HTERT RPE-1 (cell line): ENCODE measurements around the gene GLIPR1L1.

Experiments used
- in situ Hi-C: fragments of 300-500 bp; cut with MboI; formaldehyde crosslinking; loops from 4 replicates; pipeline ENCODE4 v1.14.3; 2020; ENCODE audit warnings: low sequenced_read_pairs

The GLIPR1L1 gene

GRCh38 chr12:75349946-75350345 is 15.5 kb downstream of the GLIPR1L1 start:
- in situ Hi-C loops = no loop called here

- in situ Hi-C loops = no loop called here
Observed at GRCh38 chr12:75350413-75350812, 15.9 kb downstream of the GLIPR1L1 start.

GRCh38 chr12:75354011-75354410 is 19.5 kb downstream of the GLIPR1L1 start:
- in situ Hi-C loops = no loop called here

- in situ Hi-C loops = no loop called here
Observed at GRCh38 chr12:75360920-75361319, 26.4 kb downstream of the GLIPR1L1 start.

- in situ Hi-C loops = no loop called here
Observed at GRCh38 chr12:75361408-75361807, 26.9 kb downstream of the GLIPR1L1 start.

- in situ Hi-C loops = no loop called here
Observed at GRCh38 chr12:75364919-75365318, 30.4 kb downstream of the GLIPR1L1 start.

GRCh38 chr12:75366629-75367028 is 32.2 kb downstream of the GLIPR1L1 start:
- in situ Hi-C loops = no loop called here

GRCh38 chr12:75374971-75375370 is 40.5 kb downstream of the GLIPR1L1 start:
- in situ Hi-C loops = no loop called here

- in situ Hi-C loops = no loop called here
Observed at GRCh38 chr12:75378354-75378753, 43.9 kb downstream of the GLIPR1L1 start.

- in situ Hi-C loops = no loop called here
Observed at GRCh38 chr12:75389061-75389460, 54.6 kb downstream of the GLIPR1L1 start.

GRCh38 chr12:75389706-75390105 is 55.2 kb downstream of the GLIPR1L1 start:
- in situ Hi-C loops = no loop called here

- in situ Hi-C loops = no loop called here
Observed at GRCh38 chr12:75390156-75390898, 55.9 kb downstream of the GLIPR1L1 start.

GRCh38 chr12:75390899-75391538 is 56.5 kb downstream of the GLIPR1L1 start, which contains the start of gene GLIPR1L2:
GLIPR1L2 (plus strand) TSS chr12:75391089; CDS start chr12:75391117, 28 bp downstream.
- in situ Hi-C loops = no loop called here

GRCh38 chr12:75404231-75404630 is 69.8 kb downstream of the GLIPR1L1 start:
- in situ Hi-C loops = no loop called here

GRCh38 chr12:75407683-75408082 is 73.2 kb downstream of the GLIPR1L1 start:
- in situ Hi-C loops = no loop called here

- in situ Hi-C loops = no loop called here
Observed at GRCh38 chr12:75409830-75410229, 75.4 kb downstream of the GLIPR1L1 start.

GRCh38 chr12:75414671-75415070 is 80.2 kb downstream of the GLIPR1L1 start:
- in situ Hi-C loops = no loop called here

GRCh38 chr12:75419841-75420240 is 85.4 kb downstream of the GLIPR1L1 start:
- in situ Hi-C loops = no loop called here
